Amygdala (tissue), 56 donors: ENCODE measurements around the gene EML4.

Experiments
- DNase-seq, 56 donors: peaks; one replicate each; lab custom pipeline; 2025; lab: John Stamatoyannopoulos, UW

Gene EML4

DNA sequence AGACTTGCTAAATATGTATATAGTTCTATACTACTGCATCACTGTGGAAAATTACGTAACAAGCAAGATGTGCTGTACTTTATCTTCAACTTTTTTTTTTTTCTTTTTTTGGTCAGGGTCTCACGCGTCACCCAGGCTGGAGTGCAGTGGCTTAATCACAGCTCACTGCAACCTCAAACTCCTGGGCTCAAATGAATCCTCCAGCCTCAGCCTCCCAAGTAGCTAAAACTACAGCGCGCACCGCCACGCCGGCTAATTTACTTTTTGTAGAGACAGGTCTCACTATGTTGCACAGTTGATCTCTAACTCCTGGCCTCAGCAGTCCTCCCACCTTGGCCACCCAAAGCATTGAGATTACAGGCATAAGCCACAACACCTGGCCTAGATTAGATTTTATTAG is 123.9 kb downstream of the EML4 start:
- no peak for DNase-seq

DNA sequence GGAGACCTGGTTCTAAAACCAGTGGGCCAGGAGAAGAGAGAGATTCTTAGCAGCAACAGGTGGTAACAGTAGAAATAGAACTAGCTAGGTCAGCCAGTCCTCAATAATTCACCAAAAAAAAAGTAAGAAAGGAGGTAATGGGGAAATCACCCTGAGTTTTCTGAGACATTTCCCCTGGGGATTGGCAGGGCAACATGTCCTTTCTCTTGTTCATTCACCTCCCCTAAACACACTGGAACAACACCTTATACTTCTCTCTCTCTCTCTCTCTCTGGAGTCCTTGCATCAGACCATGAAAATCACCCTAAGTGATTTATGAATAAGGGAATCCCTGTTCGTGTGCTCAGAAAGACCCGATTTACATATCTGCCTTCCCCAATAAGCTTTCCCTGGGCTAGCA is 127.1 kb downstream of the EML4 start:
- DNase-seq = no peak

DNA sequence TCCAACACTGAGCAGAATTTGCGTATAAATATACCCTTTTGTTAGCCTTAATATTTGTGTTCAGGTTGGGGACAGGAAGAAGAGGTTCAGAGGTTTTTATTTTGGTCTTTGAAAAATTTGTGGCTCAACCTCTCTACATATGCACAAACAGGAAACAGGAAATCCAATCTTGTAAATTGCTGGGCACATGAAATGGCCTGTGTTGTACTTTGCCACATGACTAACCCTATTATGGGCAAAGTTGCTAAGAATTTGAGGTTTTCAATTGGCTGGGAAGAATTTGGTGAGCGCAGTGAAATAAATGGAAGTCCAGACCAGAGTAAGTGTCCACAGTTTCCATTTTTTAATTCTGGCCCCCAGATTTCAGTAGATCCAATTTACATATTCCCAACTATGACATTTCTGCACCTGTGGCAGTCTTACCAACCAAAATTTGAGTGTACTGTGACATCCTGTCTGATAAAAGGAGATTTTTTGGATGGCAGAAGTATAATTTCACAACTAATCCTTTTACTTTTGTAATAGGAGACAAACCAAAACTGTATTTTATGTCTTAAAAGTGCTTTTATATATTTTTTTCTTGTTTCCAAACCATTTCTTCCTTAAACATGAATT is 128.3 kb downstream of the EML4 start:
- no peak for DNase-seq

DNA sequence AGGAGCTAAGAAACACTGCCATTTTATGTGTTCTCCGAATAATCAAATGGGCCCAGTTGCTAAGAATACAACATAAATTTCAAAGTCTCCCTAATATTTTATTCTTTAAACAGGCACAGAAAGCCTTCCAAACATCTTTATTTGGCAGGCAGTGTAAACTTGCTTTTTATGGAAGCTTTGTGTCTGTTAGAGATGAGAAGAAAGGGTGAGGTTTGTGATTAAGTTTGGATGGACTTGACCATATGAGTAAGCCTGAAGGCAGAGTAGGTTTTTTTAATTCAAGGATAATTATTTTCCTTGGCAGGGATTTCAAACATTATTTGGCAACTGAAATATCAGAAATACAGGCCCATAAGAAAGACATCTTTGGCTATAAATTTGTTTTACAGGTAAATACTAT is 129.0 kb downstream of the EML4 start:
- no peak for DNase-seq

DNA sequence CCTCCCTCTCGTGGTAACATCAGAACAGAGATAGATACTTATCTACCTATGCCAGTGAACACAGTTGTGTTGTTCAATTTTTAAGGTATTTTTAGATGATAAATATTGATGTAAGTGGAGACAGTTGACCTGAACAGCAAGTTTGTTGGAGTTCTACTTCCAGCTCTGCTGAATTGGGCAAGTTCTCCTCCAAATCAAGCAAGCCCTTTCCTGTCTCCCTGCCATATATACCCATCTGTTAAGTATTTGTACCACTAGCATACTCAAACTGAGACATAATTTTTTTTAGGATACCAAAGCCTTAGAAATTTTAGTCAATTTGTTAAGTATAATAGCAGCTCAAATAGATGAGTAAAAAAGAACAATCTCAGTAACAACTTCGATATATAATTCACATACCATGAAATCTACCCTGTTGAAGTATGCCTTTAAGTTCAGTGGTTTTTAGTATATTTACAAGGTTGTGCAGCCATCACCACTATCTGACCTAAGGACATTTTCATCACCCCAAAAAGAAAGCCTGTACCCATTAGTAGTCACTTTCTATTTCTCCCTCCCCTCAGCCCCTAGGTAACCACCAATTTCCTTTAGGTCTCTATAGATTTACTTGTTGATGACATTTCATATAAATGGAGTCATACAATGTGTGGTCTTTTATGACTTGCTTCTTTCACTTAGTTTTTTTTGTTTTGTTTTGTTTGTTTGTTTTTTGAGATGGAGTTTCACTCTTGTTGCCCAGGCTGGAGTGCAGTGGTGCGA is 130.0 kb downstream of the EML4 start:
- DNase-seq = no peak

DNA sequence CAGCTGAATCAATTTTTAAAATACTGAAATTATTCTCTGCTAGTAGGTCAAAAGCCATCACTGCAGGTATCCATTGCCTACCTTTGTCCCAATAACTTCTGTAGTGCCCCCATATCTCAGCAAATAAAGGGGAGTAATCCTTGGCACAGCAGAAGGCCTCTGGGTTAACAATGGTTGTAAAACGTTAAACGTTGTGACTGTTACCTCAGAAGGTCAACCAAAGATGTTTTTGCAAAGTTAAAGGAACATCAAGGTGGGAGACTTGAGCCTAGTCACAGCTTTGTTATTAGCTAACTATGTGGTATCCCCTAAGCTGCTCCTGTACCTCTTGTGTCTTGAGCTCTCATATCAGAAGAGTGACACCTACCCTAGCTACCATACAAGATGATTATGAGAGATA is 131.4 kb downstream of the EML4 start:
- DNase-seq = no peak

DNA sequence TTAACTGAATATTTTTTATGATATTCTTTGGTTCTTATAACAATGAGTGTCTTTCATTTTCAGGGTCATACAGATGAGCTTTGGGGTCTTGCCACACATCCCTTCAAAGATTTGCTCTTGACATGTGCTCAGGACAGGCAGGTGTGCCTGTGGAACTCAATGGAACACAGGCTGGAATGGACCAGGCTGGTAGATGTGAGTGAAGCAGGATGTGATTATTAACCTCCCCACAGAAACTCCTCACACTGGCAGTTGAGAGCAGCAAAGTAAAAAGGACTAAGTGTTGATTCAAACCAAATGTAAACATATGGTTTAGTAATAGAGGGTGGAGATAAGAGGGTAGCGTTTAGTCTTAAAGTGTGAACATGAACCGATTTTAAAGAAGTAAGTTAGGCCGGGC is 134.1 kb downstream of the EML4 start:
- no peak for DNase-seq

DNA sequence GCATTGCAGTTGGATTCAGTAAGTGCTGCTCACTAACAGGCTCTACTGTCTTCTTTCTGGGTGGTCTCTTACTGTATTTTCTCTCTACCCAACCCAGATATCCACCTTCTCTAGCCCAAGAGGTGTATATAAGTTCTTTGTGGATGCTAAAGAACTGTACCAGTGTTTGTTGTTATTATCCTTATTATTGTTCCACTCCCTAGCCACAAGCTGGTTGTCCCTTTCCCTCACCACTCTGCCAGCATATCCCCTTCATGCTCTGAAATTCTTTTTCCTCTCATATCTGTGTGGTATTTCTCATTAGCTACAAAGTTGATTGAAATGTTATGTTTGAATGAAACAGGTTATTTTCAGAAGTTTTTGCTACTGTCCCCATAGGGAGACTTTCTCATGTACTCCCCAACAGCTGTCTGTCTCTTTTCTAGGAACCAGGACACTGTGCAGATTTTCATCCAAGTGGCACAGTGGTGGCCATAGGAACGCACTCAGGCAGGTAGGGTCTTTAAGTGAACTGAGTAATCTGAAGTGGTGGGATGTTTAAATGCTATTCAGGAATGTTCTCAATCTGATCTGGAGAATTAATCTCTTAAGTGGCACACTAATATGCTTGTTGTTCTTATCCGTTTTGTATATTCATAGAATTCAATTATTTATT is 135.0 kb downstream of the EML4 start:
- DNase-seq = no peak

DNA sequence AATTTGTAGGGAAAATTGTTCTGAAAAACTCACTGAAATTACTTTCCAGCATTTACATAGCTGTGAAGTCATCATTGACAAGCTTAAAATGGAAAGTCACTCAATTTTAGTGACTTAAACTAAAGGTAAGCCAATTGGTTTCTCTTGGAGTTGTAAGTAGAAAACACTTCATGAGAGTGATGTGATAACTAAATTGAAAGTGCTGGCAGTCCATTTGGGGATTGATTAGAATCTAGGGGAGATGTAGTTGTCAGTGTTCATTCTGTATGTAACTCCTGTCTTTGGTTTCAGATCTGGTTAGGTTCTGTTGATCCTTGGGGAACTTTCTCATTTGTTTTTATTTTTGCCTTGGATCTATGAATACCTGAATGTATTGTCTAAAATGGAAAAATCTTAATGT is 138.0 kb downstream of the EML4 start:
- DNase-seq = no peak

DNA sequence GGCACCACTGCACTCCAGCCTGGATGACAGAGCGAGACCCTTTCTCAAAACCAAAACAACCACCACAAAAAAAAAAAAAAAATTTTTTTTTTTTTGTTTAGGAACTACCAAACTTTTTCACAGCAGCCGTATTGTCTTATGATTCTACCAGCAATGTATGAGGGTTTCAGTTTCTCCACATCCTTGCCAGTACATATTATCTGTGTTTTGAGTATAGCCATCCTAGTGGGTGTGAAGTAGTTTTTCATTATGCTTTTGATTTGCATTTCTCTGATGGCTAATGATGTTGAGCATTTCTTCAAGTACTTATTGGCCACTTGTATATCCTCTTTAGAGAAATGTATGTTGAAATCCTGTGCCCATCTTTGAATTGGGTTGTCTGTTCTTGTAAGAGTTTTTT is 140.2 kb downstream of the EML4 start:
- DNase-seq = no peak

DNA sequence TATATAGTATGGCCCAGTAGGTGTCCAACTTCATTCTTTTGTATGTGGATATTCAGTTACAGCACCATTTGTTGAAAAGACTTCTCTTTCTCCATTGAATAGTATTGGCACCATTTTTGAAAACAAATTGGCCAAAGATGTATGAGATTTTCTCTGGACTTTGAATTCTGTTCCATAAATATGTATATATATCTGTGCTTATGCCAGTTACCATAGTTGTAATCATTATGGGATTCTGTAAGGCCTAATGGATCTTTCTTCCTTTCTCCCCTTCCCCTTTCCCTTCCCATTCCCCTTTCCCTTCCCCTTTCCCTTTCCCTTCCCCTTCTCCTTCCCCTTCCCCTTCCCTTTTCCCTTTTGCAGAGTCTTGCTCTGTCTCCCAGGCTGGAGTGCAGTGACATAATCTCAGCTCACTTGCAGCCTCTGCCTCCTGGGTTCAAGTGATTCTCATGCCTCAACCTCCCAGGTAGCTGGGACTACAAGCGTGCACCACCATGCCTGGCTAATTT is 140.9 kb downstream of the EML4 start:
- DNase-seq = no peak

DNA sequence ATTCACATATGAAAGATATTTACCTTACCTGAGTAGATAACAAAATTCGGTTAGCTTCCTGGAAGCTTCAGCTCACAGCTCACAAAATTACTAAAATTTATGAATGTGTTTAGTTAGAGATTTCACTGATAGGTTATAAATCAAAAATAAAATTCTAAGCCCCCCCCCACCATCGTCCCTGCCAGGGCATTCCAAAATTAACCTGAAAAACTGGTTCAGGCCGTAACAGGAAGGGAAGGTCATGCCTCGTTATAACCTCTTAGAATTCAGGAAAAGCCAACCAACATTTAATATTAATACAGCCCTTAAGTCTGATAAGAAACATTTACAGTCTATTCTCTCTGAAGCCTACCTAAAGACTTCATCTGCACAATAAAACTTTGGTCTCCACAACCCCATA is 143.0 kb downstream of the EML4 start:
- no peak for DNase-seq

DNA sequence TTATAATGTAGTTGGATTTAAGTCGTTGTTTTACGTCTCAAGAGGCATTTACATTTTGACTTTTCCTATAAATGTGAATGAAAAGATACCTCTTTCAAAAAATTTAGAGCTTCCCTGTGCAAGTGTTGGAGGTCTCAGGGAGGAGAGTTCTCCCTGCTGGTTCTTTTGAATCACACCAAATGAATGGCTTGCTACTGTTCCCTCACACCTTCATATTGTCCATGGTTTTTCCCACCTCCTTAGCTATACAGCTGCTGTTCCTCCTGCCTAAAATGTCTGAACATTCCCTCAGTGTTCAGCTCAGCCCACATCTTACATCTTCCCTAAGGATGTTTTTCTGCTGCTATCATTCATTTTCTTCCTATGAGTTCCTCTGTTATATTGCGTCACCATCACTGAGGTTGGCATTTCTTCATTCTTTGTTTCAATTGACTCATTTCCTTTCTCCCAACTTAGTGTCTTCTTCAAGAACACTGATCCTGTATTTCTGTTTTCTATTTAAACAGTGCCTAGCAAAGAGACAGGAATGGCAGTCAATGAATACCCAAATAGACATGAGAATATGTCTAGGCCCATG is 145.8 kb downstream of the EML4 start:
- DNase-seq = no peak

DNA sequence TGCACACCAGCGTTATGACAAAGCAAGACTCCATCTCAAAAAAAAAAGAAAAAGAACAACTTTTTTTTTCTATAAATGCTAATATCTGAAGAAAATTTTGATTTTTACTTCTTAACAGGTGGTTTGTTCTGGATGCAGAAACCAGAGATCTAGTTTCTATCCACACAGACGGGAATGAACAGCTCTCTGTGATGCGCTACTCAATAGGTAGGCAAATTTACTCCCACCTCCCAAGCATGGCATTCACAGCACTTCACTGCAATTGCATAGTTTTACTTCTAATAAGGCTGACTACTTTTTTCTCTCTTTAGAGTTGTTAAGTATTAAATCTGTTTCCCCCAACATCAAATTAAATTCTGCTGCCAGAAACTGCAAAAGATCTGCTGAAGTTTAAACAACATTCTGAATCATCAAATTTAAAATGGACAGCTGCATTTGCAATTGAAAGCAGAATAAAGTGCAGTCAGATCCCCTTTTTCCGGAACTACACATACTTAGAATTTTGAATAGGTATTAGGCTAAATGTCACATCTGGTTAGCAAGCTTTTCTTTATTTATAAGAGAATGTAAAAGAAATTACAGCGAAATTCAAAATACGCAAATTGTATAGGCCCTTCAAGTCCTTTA is 146.8 kb downstream of the EML4 start:
- no peak for DNase-seq

DNA sequence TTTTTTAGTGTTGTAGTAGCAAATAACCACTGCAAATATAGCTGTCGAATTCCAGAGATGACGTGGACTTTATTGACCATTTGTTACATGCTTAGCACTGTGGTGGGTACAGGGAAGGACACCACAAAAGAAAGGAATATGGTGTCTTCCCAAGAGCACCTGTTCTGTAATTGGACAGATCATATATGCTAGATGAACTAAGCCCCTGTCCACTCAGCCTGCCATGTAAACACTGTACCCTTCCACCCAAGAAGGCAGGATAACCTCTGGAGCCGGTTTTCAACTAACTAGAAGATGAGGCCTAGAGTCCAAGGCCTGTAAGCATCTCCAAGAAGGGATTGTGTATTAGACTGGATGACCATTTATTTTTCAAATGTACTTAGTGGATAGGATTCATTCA is 147.8 kb downstream of the EML4 start:
- no peak for DNase-seq

DNA sequence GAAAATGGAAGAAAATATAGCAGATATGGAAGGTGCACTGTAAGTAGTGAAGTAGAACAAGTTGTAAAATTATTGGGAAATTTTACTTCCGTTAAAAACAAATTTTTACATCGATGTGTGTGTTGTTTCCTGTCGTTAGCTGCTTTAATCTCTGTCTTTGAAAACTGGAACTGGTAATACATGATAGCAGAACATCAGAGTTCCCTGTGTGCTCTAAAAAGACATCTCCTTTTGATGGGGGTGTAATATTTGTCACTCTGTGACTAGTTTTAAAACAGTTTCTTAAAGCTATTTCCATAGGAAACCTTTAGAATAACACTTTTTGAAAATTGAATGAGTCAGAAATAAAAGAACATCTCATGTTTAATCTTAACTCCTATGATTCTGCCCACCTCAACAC is 148.3 kb downstream of the EML4 start:
- DNase-seq = no peak

DNA sequence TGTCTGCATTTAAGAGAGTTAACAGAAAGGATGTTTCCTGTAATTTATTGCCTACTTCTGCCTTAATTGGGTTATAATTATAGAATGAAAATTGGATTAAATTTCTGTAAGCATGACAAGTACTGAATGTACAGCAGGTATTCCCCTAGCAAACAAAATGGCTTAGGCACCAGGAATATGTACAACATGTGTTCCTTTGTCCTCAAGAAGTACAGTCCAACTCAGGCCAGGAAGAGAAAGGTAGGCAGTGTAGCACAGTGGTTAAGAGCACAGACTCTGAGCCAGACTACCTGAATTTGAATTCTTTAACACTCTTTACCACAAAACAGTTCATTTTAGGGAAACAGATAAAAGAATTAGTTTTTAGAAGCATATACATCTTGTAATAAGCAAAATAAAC is 148.8 kb downstream of the EML4 start:
- DNase-seq = no peak

DNA sequence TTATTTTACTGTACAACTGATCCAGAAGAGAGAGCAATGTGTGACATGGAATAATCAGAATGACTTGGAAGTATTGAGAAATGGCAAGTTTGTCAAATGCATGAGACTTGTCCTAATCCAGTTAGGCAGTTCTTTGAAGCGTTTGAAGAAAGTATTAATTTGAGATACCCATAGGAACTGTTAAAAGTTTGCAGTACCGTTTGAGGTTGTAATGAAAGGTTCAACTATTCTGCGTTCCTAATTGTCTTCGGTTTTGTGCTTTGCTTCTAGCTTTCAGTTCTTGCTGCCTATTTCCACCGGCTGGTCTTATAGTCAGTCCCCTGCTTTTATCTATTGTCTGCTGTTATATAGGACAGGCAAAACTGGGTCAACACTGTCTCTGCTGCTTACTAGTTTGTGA is 150.1 kb downstream of the EML4 start:
- DNase-seq = no peak

DNA sequence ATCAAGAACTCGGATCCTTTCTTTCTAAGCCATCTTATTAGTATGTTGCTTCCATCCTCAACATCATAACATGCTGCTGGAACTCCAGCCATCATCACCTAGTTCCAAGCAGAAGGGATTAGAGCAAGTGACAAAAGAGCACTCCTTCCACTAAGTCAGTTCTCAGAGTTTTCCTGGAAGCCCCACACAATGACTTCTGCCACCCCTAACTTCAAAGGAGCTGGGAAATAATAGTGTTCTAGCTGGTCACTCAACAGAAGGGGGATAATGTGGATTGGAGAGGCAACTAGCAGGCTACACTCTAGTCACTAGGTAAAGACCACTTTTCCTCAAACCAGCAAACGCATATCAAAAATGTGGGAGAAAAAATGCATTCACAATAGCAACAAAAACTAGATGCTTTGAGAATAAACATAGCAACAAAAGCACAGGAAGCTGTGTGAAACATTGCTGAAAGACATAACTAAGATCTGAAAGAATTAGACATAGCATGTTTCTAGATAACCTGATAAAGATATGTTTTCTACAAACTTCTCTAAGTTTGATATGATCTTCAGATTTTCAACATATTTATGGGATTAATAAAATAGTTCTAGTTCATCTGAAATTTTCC is 152.4 kb downstream of the EML4 start:
- no peak for DNase-seq

DNA sequence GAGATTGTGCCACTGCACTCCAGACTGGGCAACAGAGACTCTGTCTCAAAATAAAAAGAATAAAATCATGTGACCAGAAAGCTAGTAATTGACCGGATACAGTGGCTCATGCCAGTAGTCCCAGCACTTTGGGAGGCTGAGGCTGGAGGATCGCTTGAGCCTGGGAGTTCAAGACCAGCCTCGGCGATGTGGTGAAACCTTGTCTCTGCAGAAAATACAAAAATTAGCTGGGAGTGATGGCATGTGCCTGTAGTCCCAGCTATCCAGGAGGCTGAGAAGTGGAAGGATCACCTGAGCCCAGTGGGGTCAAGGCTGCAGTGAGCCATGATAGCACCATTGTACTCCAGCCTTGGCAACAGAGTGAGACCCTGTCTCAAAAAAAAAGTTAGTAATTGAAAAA is 155.1 kb downstream of the EML4 start:
- no peak for DNase-seq

DNA sequence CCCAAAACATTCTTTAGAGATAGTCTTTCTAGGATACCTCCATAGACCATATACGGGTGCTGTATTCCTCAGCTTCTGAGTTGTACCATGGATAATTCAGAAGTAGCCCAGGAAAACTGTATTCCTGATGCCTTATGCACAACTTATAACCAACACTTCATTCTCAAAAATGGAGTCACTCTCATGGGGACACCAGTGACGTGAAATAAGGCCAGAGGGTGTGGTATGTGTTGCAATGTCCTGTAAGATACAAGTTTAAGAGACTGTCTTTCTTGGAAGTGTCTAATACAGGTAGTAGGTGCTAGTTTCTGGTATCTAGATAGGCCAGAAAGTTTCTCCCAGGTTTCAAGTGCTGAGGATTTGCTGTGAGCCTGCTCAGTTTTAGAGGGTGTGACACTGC is 155.8 kb downstream of the EML4 start:
- DNase-seq = no peak
